ENCODE measurements around the gene PRDM2. TPM values are rescaled to one million over a fixed set of nuclear protein-coding genes. Genes with fewer than 3 reads are reported as not detected.

Gene PRDM2
- total and polyA plus RNA-seq, 4 donors: 16.1 to 52.0 (median 28.5) TPM

- no peak for ATAC-seq (ENCODE audit: insufficient read depth, low FRiP score)
- peaks cover 0 to 4% (median 0%) of the 10 kb centered on the region in 5 donors for H3K4me1 ChIP-seq (ENCODE audit: control insufficient read depth in 5 of 5, insufficient read depth in 5 of 5, low read length in 5 of 5)
- no peak for DNase-seq
- no peak overlapping the region for H3K27ac ChIP-seq (ENCODE audit: low read depth in 1 of 2, low read length in 1 of 2)
- 96 to 97% methylated on average over 11 of the region's 11 CpGs for whole genome bisulfite sequencing, 2 donors
- no peaks in the 10 kb centered on the region for H3K27me3 ChIP-seq (ENCODE audit: control insufficient read depth in 3 of 3, insufficient read depth in 3 of 3, low read length in 2 of 3)
- H3K9me3 ChIP-seq (ENCODE audit: control insufficient read depth in 4 of 4, insufficient read depth in 3 of 4, low read length in 3 of 4): no peaks in the 10 kb centered on the region
- no peak overlapping the region for H3K9ac ChIP-seq (ENCODE audit: insufficient read depth in 1 of 2, low read length in 2 of 2)
- no peak for TF ChIP-seq CTCF (IDR thresholded peaks at IDR 0.05; ENCODE audit: control extremely low read depth, extremely low read depth)
- no peak overlapping the region for H3K4me3 ChIP-seq
- peaks cover 0 to 3% (median 1%) of the 10 kb centered on the region in 4 donors for H3K36me3 ChIP-seq (ENCODE audit: control insufficient read depth in 4 of 4, insufficient read depth in 4 of 4, low read length in 4 of 4)
Observed at GRCh38 chr1:13735168-13735930, 35.4 kb downstream of the PRDM2 start.

DNA sequence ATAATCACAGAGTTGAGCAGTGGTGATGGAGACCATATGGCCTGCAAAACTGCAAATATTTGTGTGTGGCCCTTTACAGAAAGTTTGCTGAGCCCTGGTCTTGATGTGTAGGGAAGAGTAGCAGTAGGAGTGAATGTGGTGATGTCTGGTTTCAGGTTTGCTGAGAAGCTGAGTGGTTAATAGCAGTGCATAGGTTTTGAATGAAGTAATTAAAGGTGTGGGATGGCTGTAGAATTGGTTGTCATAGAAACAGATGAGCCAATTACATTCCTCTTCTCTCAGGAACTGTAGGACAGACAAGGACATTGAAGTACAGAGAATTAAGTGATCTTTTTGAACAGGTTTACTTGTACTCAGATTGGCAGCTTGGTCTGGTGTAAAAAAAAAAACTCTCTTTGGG lies 37.4 kb downstream of the PRDM2 start:
- H3K27me3 ChIP-seq (ENCODE audit: control insufficient read depth in 3 of 3, insufficient read depth in 3 of 3, low read length in 2 of 3): no peaks in the 10 kb centered on the region
- TF ChIP-seq CTCF (IDR thresholded peaks at IDR 0.05; ENCODE audit: control extremely low read depth, extremely low read depth): no peak
- H3K4me3 ChIP-seq: no peak overlapping the region
- ATAC-seq (ENCODE audit: insufficient read depth, low FRiP score) (no peak), DNase-seq (no peak)
- no peak overlapping the region for H3K9ac ChIP-seq (ENCODE audit: insufficient read depth in 1 of 2, low read length in 2 of 2)
- no peaks in the 10 kb centered on the region for H3K9me3 ChIP-seq (ENCODE audit: control insufficient read depth in 4 of 4, insufficient read depth in 3 of 4, low read length in 3 of 4)
- no peak overlapping the region for H3K27ac ChIP-seq (ENCODE audit: low read depth in 1 of 2, low read length in 1 of 2)
- H3K4me1 ChIP-seq (ENCODE audit: control insufficient read depth in 5 of 5, insufficient read depth in 5 of 5, low read length in 5 of 5): peaks cover 0 to 2% (median 0%) of the 10 kb centered on the region in 5 donors
- peaks cover 0 to 4% (median 0%) of the 10 kb centered on the region in 4 donors for H3K36me3 ChIP-seq (ENCODE audit: control insufficient read depth in 4 of 4, insufficient read depth in 4 of 4, low read length in 4 of 4)

DNA sequence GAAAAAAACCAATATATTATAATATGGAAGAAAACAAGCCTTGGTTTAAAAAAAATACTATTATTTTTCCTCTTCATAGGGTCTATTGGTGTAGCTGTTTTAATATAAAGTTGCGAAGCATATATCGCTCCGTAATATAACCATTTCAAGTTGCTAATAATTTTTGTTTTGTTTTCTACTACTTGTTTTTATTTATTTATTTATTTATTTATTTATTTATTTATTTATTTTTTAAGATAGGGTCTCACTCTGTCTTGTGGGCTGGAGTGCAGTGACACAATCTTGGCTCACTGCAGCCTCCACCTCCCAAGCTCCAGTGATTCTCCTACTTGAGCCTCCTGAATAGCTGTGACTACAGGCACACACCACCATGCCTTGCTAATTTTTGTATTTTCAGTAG lies 46.4 kb downstream of the PRDM2 start:
- Histone ChIP-seq H3K36me3 (ENCODE audit: control insufficient read depth in 4 of 4, insufficient read depth in 4 of 4, low read length in 4 of 4) (peaks cover 0 to 5% (median 3%) of the 10 kb centered on the region in 4 donors), H3K4me3 (no peak overlapping the region), H3K27ac (ENCODE audit: low read depth in 1 of 2, low read length in 1 of 2) (no peak overlapping the region), H3K27me3 (ENCODE audit: control insufficient read depth in 3 of 3, insufficient read depth in 3 of 3, low read length in 2 of 3) (no peaks in the 10 kb centered on the region), H3K9ac (ENCODE audit: insufficient read depth in 1 of 2, low read length in 2 of 2) (no peak overlapping the region), H3K4me1 (ENCODE audit: control insufficient read depth in 5 of 5, insufficient read depth in 5 of 5, low read length in 5 of 5) (peaks cover 0 to 22% (median 0%) of the 10 kb centered on the region in 5 donors), H3K9me3 (ENCODE audit: control insufficient read depth in 4 of 4, insufficient read depth in 3 of 4, low read length in 3 of 4) (no peaks in the 10 kb centered on the region)
- DNase-seq (no peak), ATAC-seq (ENCODE audit: insufficient read depth, low FRiP score) (no peak)
- TF ChIP-seq CTCF (IDR thresholded peaks at IDR 0.05; ENCODE audit: control extremely low read depth, extremely low read depth): no peak
- WGBS, 2 donors: 98% methylated on average over 3 of the region's 3 CpGs
